ENCODE results near the gene NTHL1. TPM values are rescaled to one million over a fixed set of nuclear protein-coding genes. Genes with fewer than 3 reads are reported as not detected.

NTHL1 gene
- total and polyA plus RNA-seq, 2 donors (not counting 1 experiment from before 2014, with no cell fraction given): 8.4 to 44.4 TPM

- DNase-seq (ENCODE audit: low read depth in 2 of 2): no peak
- no peak overlapping the region for H2AFZ ChIP-seq (ENCODE audit: low read length)
- no peak overlapping the region for H3K4me2 ChIP-seq (ENCODE audit: extremely low read depth, insufficient read depth, low read length)
- H3K36me3 ChIP-seq (ENCODE audit: control insufficient read depth, insufficient read depth, low read length): peaks cover 41% of the 10 kb centered on the region
- H3K4me1 ChIP-seq (ENCODE audit: control insufficient read depth, extremely low read depth, insufficient read depth, low read length): peaks cover 8% of the 10 kb centered on the region
- no peaks in the 10 kb centered on the region for H3K27me3 ChIP-seq (ENCODE audit: control insufficient read depth, insufficient read depth, low read length)
- H3K27ac ChIP-seq (ENCODE audit: insufficient read depth, low read length): peak overlapping the region; percentile 26
- H3K9ac ChIP-seq (ENCODE audit: insufficient read depth, low read length): no peak overlapping the region
- TF ChIP-seq CTCF (conservative IDR thresholded peaks at IDR 0.05 in 1 of 2, IDR thresholded peaks at IDR 0.05 in 1 of 2; ENCODE audit: low read depth in 1 of 2, low read length in 2 of 2) (no peak), EZH2 (IDR thresholded peaks at IDR 0.05; ENCODE audit: low read length, missing control alignments) (no peak)
- no peaks in the 10 kb centered on the region for H4K20me1 ChIP-seq (ENCODE audit: control insufficient read depth, extremely low read depth, insufficient read depth, low read length)
- H3K79me2 ChIP-seq (ENCODE audit: control insufficient read depth, insufficient read depth, low read length): peaks cover 9% of the 10 kb centered on the region
- no peaks in the 10 kb centered on the region for H3K9me3 ChIP-seq (ENCODE audit: control insufficient read depth, insufficient read depth, low read depth, low read length)
- H3K4me3 ChIP-seq (replicated peaks in 1 of 4; ENCODE audit: control extremely low read depth in 1 of 4, insufficient read depth in 1 of 4, low read depth in 3 of 4, low read length in 4 of 4): no peak overlapping the region
Observed at GRCh38 chr16:1998360-1998835, 49.2 kb downstream of the NTHL1 start.

GRCh38 chr16:1997494-1998359 is 49.9 kb downstream of the NTHL1 start:
- H4K20me1 ChIP-seq (ENCODE audit: control insufficient read depth, extremely low read depth, insufficient read depth, low read length): no peaks in the 10 kb centered on the region
- H3K27ac ChIP-seq (ENCODE audit: insufficient read depth, low read length): peak overlapping the region; percentile 57
- no peak overlapping the region for H3K4me3 ChIP-seq (replicated peaks in 1 of 4; ENCODE audit: control extremely low read depth in 1 of 4, insufficient read depth in 1 of 4, low read depth in 3 of 4, low read length in 4 of 4)
- no peaks in the 10 kb centered on the region for H3K27me3 ChIP-seq (ENCODE audit: control insufficient read depth, insufficient read depth, low read length)
- DNase-seq (ENCODE audit: low read depth in 2 of 2): peak in 1 of 2 donors; percentile 89
- peaks cover 8% of the 10 kb centered on the region for H3K4me1 ChIP-seq (ENCODE audit: control insufficient read depth, extremely low read depth, insufficient read depth, low read length)
- H3K9ac ChIP-seq (ENCODE audit: insufficient read depth, low read length): no peak overlapping the region
- H3K4me2 ChIP-seq (ENCODE audit: extremely low read depth, insufficient read depth, low read length): no peak overlapping the region
- no peaks in the 10 kb centered on the region for H3K9me3 ChIP-seq (ENCODE audit: control insufficient read depth, insufficient read depth, low read depth, low read length)
- no peak overlapping the region for H2AFZ ChIP-seq (ENCODE audit: low read length)
- H3K36me3 ChIP-seq (ENCODE audit: control insufficient read depth, insufficient read depth, low read length): peaks cover 35% of the 10 kb centered on the region
- peaks cover 4% of the 10 kb centered on the region for H3K79me2 ChIP-seq (ENCODE audit: control insufficient read depth, insufficient read depth, low read length)
- TF ChIP-seq CTCF (conservative IDR thresholded peaks at IDR 0.05 in 1 of 2, IDR thresholded peaks at IDR 0.05 in 1 of 2; ENCODE audit: low read depth in 1 of 2, low read length in 2 of 2): no peak
- TF ChIP-seq EZH2 (IDR thresholded peaks at IDR 0.05; ENCODE audit: low read length, missing control alignments): no peak

GRCh38 chr16:1993731-1994131 is 53.9 kb downstream of the NTHL1 start:
- H3K9me3 ChIP-seq (ENCODE audit: control insufficient read depth, insufficient read depth, low read depth, low read length): no peaks in the 10 kb centered on the region
- peaks cover 21% of the 10 kb centered on the region for H3K27me3 ChIP-seq (ENCODE audit: control insufficient read depth, insufficient read depth, low read length)
- no peak for TF ChIP-seq CTCF (conservative IDR thresholded peaks at IDR 0.05 in 1 of 2, IDR thresholded peaks at IDR 0.05 in 1 of 2; ENCODE audit: low read depth in 1 of 2, low read length in 2 of 2)
- TF ChIP-seq EZH2 (IDR thresholded peaks at IDR 0.05; ENCODE audit: low read length, missing control alignments): no peak
- peaks cover 13% of the 10 kb centered on the region for H3K4me1 ChIP-seq (ENCODE audit: control insufficient read depth, extremely low read depth, insufficient read depth, low read length)
- no peak overlapping the region for H2AFZ ChIP-seq (ENCODE audit: low read length)
- H4K20me1 ChIP-seq (ENCODE audit: control insufficient read depth, extremely low read depth, insufficient read depth, low read length): no peaks in the 10 kb centered on the region
- H3K79me2 ChIP-seq (ENCODE audit: control insufficient read depth, insufficient read depth, low read length): no peaks in the 10 kb centered on the region
- no peak overlapping the region for H3K9ac ChIP-seq (ENCODE audit: insufficient read depth, low read length)
- peaks cover 5% of the 10 kb centered on the region for H3K36me3 ChIP-seq (ENCODE audit: control insufficient read depth, insufficient read depth, low read length)
- no peak overlapping the region for H3K4me3 ChIP-seq (replicated peaks in 1 of 4; ENCODE audit: control extremely low read depth in 1 of 4, insufficient read depth in 1 of 4, low read depth in 3 of 4, low read length in 4 of 4)
- no peak overlapping the region for H3K27ac ChIP-seq (ENCODE audit: insufficient read depth, low read length)
- DNase-seq (ENCODE audit: low read depth in 2 of 2): no peak
- no peak overlapping the region for H3K4me2 ChIP-seq (ENCODE audit: extremely low read depth, insufficient read depth, low read length)
